Amygdala (tissue), 56 donors: Measurements from ENCODE around the gene CDIPT.

Experiments used
- DNase-seq, 56 donors: peaks; one replicate each; lab custom pipeline; 2025; lab: John Stamatoyannopoulos, UW

CDIPT gene

GRCh38 chr16:29863669-29863984 is 601 bp upstream of the CDIPT start:
- peak in 1 of 56 donors; percentile 57 for DNase-seq

GRCh38 chr16:29862383-29862883 is 593 bp downstream of the CDIPT start:
- DNase-seq: peak in 14 of 56 donors; percentile 4 to 60 (median 32)

- DNase-seq: no peak
Measured at GRCh38 chr16:29860218-29860617, 2.8 kb downstream of the CDIPT start.

GRCh38 chr16:29858974-29859373 is 4.1 kb downstream of the CDIPT start:
- DNase-seq: no peak

GRCh38 chr16:29858149-29858849 is 4.7 kb downstream of the CDIPT start:
- peak in 4 of 56 donors; percentile 19 to 41 (median 28) for DNase-seq

GRCh38 chr16:29857133-29857760 is 5.8 kb downstream of the CDIPT start:
- no peak for DNase-seq

- no peak for DNase-seq
Measured at GRCh38 chr16:29854520-29855100, 8.4 kb downstream of the CDIPT start.

GRCh38 chr16:29852654-29853053 is 10.4 kb downstream of the CDIPT start:
- DNase-seq: peak in 24 of 56 donors; percentile 7 to 58 (median 30)

GRCh38 chr16:29850998-29851397 is 12.0 kb downstream of the CDIPT start:
- DNase-seq: no peak

GRCh38 chr16:29849505-29849904 is 13.5 kb downstream of the CDIPT start:
- peak in 16 of 56 donors; percentile 4 to 79 (median 22) for DNase-seq

- peak in 42 of 56 donors; percentile 8 to 81 (median 44) for DNase-seq
Measured at GRCh38 chr16:29848420-29849297, 14.4 kb downstream of the CDIPT start.

GRCh38 chr16:29845656-29846055 is 17.4 kb downstream of the CDIPT start:
- DNase-seq: no peak

GRCh38 chr16:29844575-29845331 is 18.3 kb downstream of the CDIPT start:
- DNase-seq: no peak

- no peak for DNase-seq
Measured at GRCh38 chr16:29843931-29844330, 19.1 kb downstream of the CDIPT start.

GRCh38 chr16:29842732-29843346 is 20.2 kb downstream of the CDIPT start:
- no peak for DNase-seq

- DNase-seq: no peak
Measured at GRCh38 chr16:29841631-29842030, 21.4 kb downstream of the CDIPT start.

- DNase-seq: no peak
Measured at GRCh38 chr16:29840240-29840639, 22.8 kb downstream of the CDIPT start.

- DNase-seq: no peak
Measured at GRCh38 chr16:29839822-29840221, 23.2 kb downstream of the CDIPT start.

GRCh38 chr16:29837841-29838240 is 25.2 kb downstream of the CDIPT start:
- DNase-seq: no peak

- DNase-seq: no peak
Measured at GRCh38 chr16:29836623-29837022, 26.4 kb downstream of the CDIPT start.
